HepG2 (cell line): Measurements from ENCODE around the gene MLNR. TPM values are rescaled to one million over a fixed set of nuclear protein-coding genes. Genes with fewer than 3 reads are reported as not detected.

ENCODE experiments used
- ATF7 ChIP-seq, 2 experiments: fragments of 450-650 bp in 1 of 2; sonication (generic) in 1 of 2; formaldehyde crosslinking in 1 of 2; IDR thresholded peaks; 2 replicates each; pipeline versions ENCODE4 v1.4.0 to v1.6.1; 2016 to 2020; ENCODE audit warnings: antibody characterized with exemption in 1 of 2, mild to moderate bottlenecking in 1 of 2, missing genetic modification reagents in 1 of 2
- BHLHE40 ChIP-seq: IDR thresholded peaks from 2 replicates; pipeline ENCODE4 v1.6.1; 2011; ENCODE audit warnings: low read length, improper control_type of control experiment
- FOSL2 ChIP-seq: sonication (generic); formaldehyde crosslinking; IDR thresholded peaks from 2 replicates; pipeline ENCODE4 v1.4.0; 2020; ENCODE audit warnings: missing genetic modification reagents
- MATR3 ChIP-seq: sonication (generic); formaldehyde crosslinking; IDR thresholded peaks from 2 replicates; pipeline ENCODE4 v1.4.0; 2020; ENCODE audit warnings: missing genetic modification reagents
- MEIS2 ChIP-seq: sonication (generic); formaldehyde crosslinking; IDR thresholded peaks from 2 replicates; pipeline ENCODE4 v1.9.0; 2021; ENCODE audit warnings: mild to moderate bottlenecking, missing genetic modification reagents
- NFKBIZ ChIP-seq: IDR thresholded peaks from 2 replicates; pipeline ENCODE4 v1.6.1; 2018; ENCODE audit warnings: missing genetic modification reagents, missing compliant biosample characterization
- PHF5A ChIP-seq: IDR thresholded peaks from one replicate; pipeline ENCODE4 v1.6.1; 2018; ENCODE audit warnings: low read depth, missing genetic modification reagents; ENCODE audit not compliant: unreplicated experiment
- REPIN1 ChIP-seq: sonication (generic); formaldehyde crosslinking; IDR thresholded peaks from 2 replicates; pipeline ENCODE4 v1.8.0; 2022; ENCODE audit warnings: missing genetic modification reagents, low read depth, mild to moderate bottlenecking, borderline replicate concordance
- REXO4 ChIP-seq: sonication (generic); formaldehyde crosslinking; IDR thresholded peaks from 2 replicates; pipeline ENCODE4 v1.8.0; 2022; ENCODE audit warnings: missing genetic modification reagents, mild to moderate bottlenecking, borderline replicate concordance
- RFX1 ChIP-seq: fragments of 450-650 bp; IDR thresholded peaks from 2 replicates; pipeline ENCODE4 v1.6.1; 2017
- RFX5 ChIP-seq: IDR thresholded peaks from 2 replicates; pipeline ENCODE4 v1.6.1; 2011; ENCODE audit warnings: low read depth, low read length, improper control_type of control experiment
- SAP130 ChIP-seq: IDR thresholded peaks from 2 replicates; pipeline ENCODE4 v1.6.1; 2016; ENCODE audit warnings: low read depth
- SMYD3 ChIP-seq: sonication (generic); formaldehyde crosslinking; IDR thresholded peaks from 2 replicates; pipeline ENCODE4 v1.8.1; 2023; ENCODE audit warnings: mild to moderate bottlenecking, missing genetic modification reagents
- SP1 ChIP-seq, 2 experiments: fragments of 450-650 bp in 1 of 2; sonication (generic) in 1 of 2; formaldehyde crosslinking in 1 of 2; IDR thresholded peaks; 2 replicates each; pipeline versions ENCODE4 v1.4.0 to v1.6.1; 2016 to 2020; ENCODE audit warnings: missing genetic modification reagents in 1 of 2
- THAP11 ChIP-seq: IDR thresholded peaks from 2 replicates; pipeline ENCODE4 v1.6.1; 2016; ENCODE audit warnings: missing biosample characterization, missing genetic modification reagents
- ZBTB42 ChIP-seq: sonication (generic); formaldehyde crosslinking; IDR thresholded peaks from 2 replicates; pipeline ENCODE4 v1.5.0; 2020; ENCODE audit warnings: mild to moderate bottlenecking, missing genetic modification reagents
- ZFP1 ChIP-seq: IDR thresholded peaks from 2 replicates; pipeline ENCODE4 v1.6.1; 2016
- ZFP90 ChIP-seq: sonication (generic); formaldehyde crosslinking; IDR thresholded peaks from 2 replicates; pipeline ENCODE4 v1.8.0; 2022; ENCODE audit warnings: missing genetic modification reagents, mild to moderate bottlenecking, inconsistent platforms, borderline replicate concordance
- ZNF770 ChIP-seq: sonication (generic); formaldehyde crosslinking; IDR thresholded peaks from 2 replicates; pipeline ENCODE4 v1.5.0; 2020; ENCODE audit warnings: mild to moderate bottlenecking, missing genetic modification reagents
- polyA plus RNA-seq, 8 experiments: library from polyadenylated mRNA; depleted of rRNA in 3 of 8; stranded (reverse) in 7 of 8; unstranded in 1 of 8; fragments of >200 nt; fragmentation: Illumina TruSeq in 4 of 8; extraction: Trizol in 4 of 8; gene quantifications; 2 replicates each; pipeline versions ENCODE4 v1.2.1 to v1.2.3, GENCODE V29; 2011 to 2016; ENCODE audit warnings: low read depth in 4 of 8, missing spikeins in 1 of 8, mixed read lengths in 1 of 8; ENCODE audit not compliant: insufficient read depth in 1 of 8
- total RNA-seq, 5 experiments: library from RNA; depleted of rRNA; stranded (reverse); fragments of >200 nt; fragmentation: Illumina TruSeq; extraction: Trizol; gene quantifications; 2 replicates each; pipeline ENCODE4 v1.2.3, GENCODE V29; 2016; ENCODE audit warnings: low read depth in 1 of 5
- TF ChIP-seq, protein P1 (sequence below): sonication (generic); formaldehyde crosslinking; IDR thresholded peaks from 2 replicates; pipeline ENCODE4 v1.5.0; 2020; ENCODE audit warnings: mild to moderate bottlenecking, missing genetic modification reagents, moderate library complexity
- TF ChIP-seq, protein P2 (sequence below): sonication (generic); formaldehyde crosslinking; IDR thresholded peaks from 2 replicates; pipeline ENCODE4 v1.8.0; 2022; ENCODE audit warnings: missing genetic modification reagents, mild to moderate bottlenecking, inconsistent platforms, borderline replicate concordance
- TF ChIP-seq, protein P3 (sequence below): sonication (generic); formaldehyde crosslinking; IDR thresholded peaks from 2 replicates; pipeline ENCODE4 v1.4.0; 2020; ENCODE audit warnings: missing genetic modification reagents

MLNR gene
- total and polyA plus RNA-seq, 2 of the 13 experiments (the other 11 are each of a cell fraction or from before 2014, with no cell fraction given): 0.46 TPM; not detected in 1

DNA sequence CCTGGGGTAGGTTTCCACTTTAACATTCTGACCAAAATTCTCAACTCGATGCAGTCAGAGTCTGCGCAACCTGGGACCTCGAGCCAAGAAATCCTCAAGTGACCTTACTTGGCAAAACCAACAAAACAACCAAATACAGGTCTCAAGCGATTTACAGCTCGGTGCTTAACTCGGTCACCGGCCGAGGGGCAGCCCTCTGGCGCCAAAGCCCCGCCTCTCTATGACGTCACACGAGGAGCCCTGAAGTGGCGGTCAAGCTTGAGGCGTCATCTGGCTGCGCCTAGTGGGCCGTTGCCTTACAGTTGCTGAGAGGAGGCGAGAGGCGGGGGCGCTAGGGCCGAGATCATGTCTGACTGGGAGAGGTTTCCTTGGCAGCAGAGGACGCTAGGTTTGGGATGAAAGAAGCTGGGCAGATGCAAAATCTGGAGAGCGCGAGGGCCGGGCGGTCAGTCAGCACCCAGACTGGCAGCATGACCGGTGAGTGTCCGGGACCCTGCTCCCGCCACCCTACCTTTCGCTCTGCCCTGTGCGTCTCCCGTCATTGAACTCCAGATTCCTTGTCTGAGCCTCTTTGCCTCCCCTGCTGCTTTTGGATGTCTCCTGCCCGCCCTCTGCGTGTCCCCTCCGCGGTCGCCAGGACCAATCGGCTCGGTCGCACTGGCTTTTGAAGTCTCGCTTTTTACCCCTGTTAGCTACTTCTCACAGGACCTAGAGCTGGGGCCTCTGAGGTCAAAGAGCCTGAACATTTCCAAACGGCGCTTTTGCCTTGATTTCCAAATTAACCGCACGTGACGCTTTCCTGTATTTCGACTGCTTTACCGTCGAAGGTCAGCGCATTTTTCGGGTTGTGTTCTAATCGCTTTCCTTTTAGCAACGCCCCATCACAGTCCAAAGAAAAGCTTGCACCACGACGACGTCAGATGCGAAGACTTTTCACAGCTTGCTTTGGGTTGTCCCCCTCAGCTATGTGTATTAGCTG lies 27.8 kb downstream of the MLNR start, which contains the start of gene CDADC1 (continued):
- TF ChIP-seq, protein P1, sequence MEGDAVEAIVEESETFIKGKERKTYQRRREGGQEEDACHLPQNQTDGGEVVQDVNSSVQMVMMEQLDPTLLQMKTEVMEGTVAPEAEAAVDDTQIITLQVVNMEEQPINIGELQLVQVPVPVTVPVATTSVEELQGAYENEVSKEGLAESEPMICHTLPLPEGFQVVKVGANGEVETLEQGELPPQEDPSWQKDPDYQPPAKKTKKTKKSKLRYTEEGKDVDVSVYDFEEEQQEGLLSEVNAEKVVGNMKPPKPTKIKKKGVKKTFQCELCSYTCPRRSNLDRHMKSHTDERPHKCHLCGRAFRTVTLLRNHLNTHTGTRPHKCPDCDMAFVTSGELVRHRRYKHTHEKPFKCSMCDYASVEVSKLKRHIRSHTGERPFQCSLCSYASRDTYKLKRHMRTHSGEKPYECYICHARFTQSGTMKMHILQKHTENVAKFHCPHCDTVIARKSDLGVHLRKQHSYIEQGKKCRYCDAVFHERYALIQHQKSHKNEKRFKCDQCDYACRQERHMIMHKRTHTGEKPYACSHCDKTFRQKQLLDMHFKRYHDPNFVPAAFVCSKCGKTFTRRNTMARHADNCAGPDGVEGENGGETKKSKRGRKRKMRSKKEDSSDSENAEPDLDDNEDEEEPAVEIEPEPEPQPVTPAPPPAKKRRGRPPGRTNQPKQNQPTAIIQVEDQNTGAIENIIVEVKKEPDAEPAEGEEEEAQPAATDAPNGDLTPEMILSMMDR (CRISPR knock-in tag): peak; percentile 57
- TF ChIP-seq ZBTB42 (no peak), ZFP1 (CRISPR knock-in tag) (no peak), RFX5 (peak; percentile 78), SMYD3 (0 out of 2 replicates have a peak, but pooled peaks have one; percentile 59), SAP130 (CRISPR knock-in tag) (peak; percentile 97), THAP11 (CRISPR knock-in tag) (peak; percentile 88), NFKBIZ (CRISPR knock-in tag) (0 out of 2 replicates have a peak, but pooled peaks have one; percentile 38), REPIN1 (CRISPR knock-in tag) (peak; percentile 59), MATR3 (CRISPR knock-in tag) (no peak), ZFP90 (CRISPR knock-in tag) (0 out of 2 replicates have a peak, but pooled peaks have one; percentile 17), MEIS2 (CRISPR knock-in tag) (peak; percentile 78; the same call in 1 of the 2 replicates), PHF5A (CRISPR knock-in tag) (no peak), ATF7 (IDR thresholded peaks at IDR 0.05) (peak; percentile 99), ATF7 (CRISPR knock-in tag; IDR thresholded peaks at IDR 0.05) (peak; percentile 95), REXO4 (CRISPR knock-in tag) (no peak), BHLHE40 (no peak), FOSL2 (CRISPR knock-in tag) (peak; percentile 64), ZNF770 (CRISPR knock-in tag) (peak; percentile 53; the same call in 1 of the 2 replicates), SP1 (IDR thresholded peaks at IDR 0.05) (no peak), SP1 (CRISPR knock-in tag; IDR thresholded peaks at IDR 0.05) (peak; percentile 85), RFX1 (peak; percentile 76)
- TF ChIP-seq, protein P2, sequence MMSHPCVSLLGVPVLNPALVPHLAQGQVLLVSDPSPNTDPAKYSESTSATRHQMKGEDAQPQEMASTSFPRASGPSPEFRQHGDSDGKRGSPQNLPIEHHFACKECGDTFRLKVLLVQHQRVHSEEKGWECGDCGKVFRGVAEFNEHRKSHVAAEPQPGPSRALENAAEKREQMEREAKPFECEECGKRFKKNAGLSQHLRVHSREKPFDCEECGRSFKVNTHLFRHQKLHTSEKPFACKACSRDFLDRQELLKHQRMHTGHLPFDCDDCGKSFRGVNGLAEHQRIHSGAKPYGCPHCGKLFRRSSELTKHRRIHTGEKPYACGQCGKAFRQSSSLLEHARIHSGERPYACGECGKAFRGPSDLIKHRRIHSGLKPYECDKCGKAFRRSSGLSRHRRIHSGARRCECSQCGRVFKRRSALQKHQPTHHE (CRISPR knock-in tag): no peak
- TF ChIP-seq, protein P3, sequence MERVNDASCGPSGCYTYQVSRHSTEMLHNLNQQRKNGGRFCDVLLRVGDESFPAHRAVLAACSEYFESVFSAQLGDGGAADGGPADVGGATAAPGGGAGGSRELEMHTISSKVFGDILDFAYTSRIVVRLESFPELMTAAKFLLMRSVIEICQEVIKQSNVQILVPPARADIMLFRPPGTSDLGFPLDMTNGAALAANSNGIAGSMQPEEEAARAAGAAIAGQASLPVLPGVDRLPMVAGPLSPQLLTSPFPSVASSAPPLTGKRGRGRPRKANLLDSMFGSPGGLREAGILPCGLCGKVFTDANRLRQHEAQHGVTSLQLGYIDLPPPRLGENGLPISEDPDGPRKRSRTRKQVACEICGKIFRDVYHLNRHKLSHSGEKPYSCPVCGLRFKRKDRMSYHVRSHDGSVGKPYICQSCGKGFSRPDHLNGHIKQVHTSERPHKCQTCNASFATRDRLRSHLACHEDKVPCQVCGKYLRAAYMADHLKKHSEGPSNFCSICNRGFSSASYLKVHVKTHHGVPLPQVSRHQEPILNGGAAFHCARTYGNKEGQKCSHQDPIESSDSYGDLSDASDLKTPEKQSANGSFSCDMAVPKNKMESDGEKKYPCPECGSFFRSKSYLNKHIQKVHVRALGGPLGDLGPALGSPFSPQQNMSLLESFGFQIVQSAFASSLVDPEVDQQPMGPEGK: peak; percentile 54; the same call in 1 of the 2 replicates
